ENCODE results near the gene PTPRD.

DNA sequence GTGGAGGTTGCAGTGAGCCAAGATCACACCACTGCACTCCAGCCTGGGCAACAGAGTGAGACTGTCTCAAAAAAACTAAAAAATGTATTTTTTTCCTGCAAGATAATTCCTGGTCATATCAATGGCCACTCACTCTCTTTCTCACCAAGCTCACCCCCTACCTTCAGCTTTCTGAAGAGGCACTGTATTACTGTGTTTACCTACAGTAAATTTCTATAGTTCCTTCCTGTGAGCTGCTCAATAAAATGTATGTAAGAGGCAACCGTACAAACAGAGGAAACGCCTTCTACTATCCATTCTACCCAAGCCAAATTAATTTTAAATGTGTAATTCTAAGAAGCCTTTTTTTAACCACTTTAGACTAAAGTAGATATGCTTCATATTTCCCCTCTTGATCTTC lies 1883.9 kb downstream of the PTPRD start:
- TF ChIP-seq, protein P1, sequence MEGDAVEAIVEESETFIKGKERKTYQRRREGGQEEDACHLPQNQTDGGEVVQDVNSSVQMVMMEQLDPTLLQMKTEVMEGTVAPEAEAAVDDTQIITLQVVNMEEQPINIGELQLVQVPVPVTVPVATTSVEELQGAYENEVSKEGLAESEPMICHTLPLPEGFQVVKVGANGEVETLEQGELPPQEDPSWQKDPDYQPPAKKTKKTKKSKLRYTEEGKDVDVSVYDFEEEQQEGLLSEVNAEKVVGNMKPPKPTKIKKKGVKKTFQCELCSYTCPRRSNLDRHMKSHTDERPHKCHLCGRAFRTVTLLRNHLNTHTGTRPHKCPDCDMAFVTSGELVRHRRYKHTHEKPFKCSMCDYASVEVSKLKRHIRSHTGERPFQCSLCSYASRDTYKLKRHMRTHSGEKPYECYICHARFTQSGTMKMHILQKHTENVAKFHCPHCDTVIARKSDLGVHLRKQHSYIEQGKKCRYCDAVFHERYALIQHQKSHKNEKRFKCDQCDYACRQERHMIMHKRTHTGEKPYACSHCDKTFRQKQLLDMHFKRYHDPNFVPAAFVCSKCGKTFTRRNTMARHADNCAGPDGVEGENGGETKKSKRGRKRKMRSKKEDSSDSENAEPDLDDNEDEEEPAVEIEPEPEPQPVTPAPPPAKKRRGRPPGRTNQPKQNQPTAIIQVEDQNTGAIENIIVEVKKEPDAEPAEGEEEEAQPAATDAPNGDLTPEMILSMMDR (IDR thresholded peaks at IDR 0.05 in 8 of 11, conservative IDR thresholded peaks at IDR 0.05 in 3 of 11), result no peak
- TF ChIP-seq POLR2A (IDR thresholded peaks at IDR 0.05), result no peak
